Measurements from ENCODE around the gene PGLYRP4. TPM values are rescaled to one million over a fixed set of nuclear protein-coding genes. Genes with fewer than 3 reads are reported as not detected.

PGLYRP4 gene
- polyA plus RNA-seq, 1 donor, result 0.31 TPM

GRCh38 chr1:153346077-153346723, 2.4 kb downstream of the PGLYRP4 start:
- no peaks in the 10 kb centered on the region for H3K9me3 ChIP-seq (ENCODE audit: control insufficient read depth, low read depth, low read length)
- H3K27ac ChIP-seq (ENCODE audit: low read length), result no peak overlapping the region
- no peak overlapping the region for H3K4me3 ChIP-seq (ENCODE audit: low read length)
- no peaks in the 10 kb centered on the region for H3K36me3 ChIP-seq (ENCODE audit: control insufficient read depth, insufficient read depth, low read length)
- H3K4me1 ChIP-seq (ENCODE audit: control insufficient read depth, insufficient read depth, low read length), result peaks cover 36% of the 10 kb centered on the region
- no CpG with 5 or more reads among the region's 6 CpGs for WGBS (ENCODE audit: insufficient coverage, low lambda C conversion rate)
- DNase-seq, result no peak
- H3K27me3 ChIP-seq (ENCODE audit: control insufficient read depth, insufficient read depth, low read length), result peaks cover 5% of the 10 kb centered on the region

GRCh38 chr1:153345187-153346076, 3.2 kb downstream of the PGLYRP4 start:
- DNase-seq, result peak in 1 of 2 donors; percentile 40
- H3K36me3 ChIP-seq (ENCODE audit: control insufficient read depth, insufficient read depth, low read length), result no peaks in the 10 kb centered on the region
- 33% methylated on average over 1 of the region's 14 CpGs for WGBS (ENCODE audit: insufficient coverage, low lambda C conversion rate)
- peaks cover 36% of the 10 kb centered on the region for H3K4me1 ChIP-seq (ENCODE audit: control insufficient read depth, insufficient read depth, low read length)
- no peaks in the 10 kb centered on the region for H3K9me3 ChIP-seq (ENCODE audit: control insufficient read depth, low read depth, low read length)
- H3K27me3 ChIP-seq (ENCODE audit: control insufficient read depth, insufficient read depth, low read length), result peaks cover 2% of the 10 kb centered on the region
- H3K27ac ChIP-seq (ENCODE audit: low read length), result no peak overlapping the region
- no peak overlapping the region for H3K4me3 ChIP-seq (ENCODE audit: low read length)

GRCh38 chr1:153344718-153345025, 4.0 kb downstream of the PGLYRP4 start:
- Histone ChIP-seq H3K36me3 (ENCODE audit: control insufficient read depth, insufficient read depth, low read length) (no peaks in the 10 kb centered on the region), H3K4me3 (ENCODE audit: low read length) (no peak overlapping the region), H3K4me1 (ENCODE audit: control insufficient read depth, insufficient read depth, low read length) (peaks cover 36% of the 10 kb centered on the region), H3K27me3 (ENCODE audit: control insufficient read depth, insufficient read depth, low read length) (no peaks in the 10 kb centered on the region), H3K27ac (ENCODE audit: low read length) (no peak overlapping the region), H3K9me3 (ENCODE audit: control insufficient read depth, low read depth, low read length) (no peaks in the 10 kb centered on the region)
- WGBS (ENCODE audit: insufficient coverage, low lambda C conversion rate), result no CpG with 5 or more reads among the region's 3 CpGs
- peak; percentile 56 to 62 for DNase-seq

- H3K36me3 ChIP-seq (ENCODE audit: control insufficient read depth, insufficient read depth, low read length), result no peaks in the 10 kb centered on the region
- no peaks in the 10 kb centered on the region for H3K27me3 ChIP-seq (ENCODE audit: control insufficient read depth, insufficient read depth, low read length)
- WGBS (ENCODE audit: insufficient coverage, low lambda C conversion rate), result no CpG with 5 or more reads among the region's 9 CpGs
- DNase-seq, result no peak
- no peaks in the 10 kb centered on the region for H3K9me3 ChIP-seq (ENCODE audit: control insufficient read depth, low read depth, low read length)
- H3K4me3 ChIP-seq (ENCODE audit: low read length), result no peak overlapping the region
- H3K27ac ChIP-seq (ENCODE audit: low read length), result no peak overlapping the region
- H3K4me1 ChIP-seq (ENCODE audit: control insufficient read depth, insufficient read depth, low read length), result peaks cover 35% of the 10 kb centered on the region
Observed at GRCh38 chr1:153343811-153344717, 4.6 kb downstream of the PGLYRP4 start.

- no peaks in the 10 kb centered on the region for H3K36me3 ChIP-seq (ENCODE audit: control insufficient read depth, insufficient read depth, low read length)
- H3K4me1 ChIP-seq (ENCODE audit: control insufficient read depth, insufficient read depth, low read length), result peaks cover 28% of the 10 kb centered on the region
- H3K27me3 ChIP-seq (ENCODE audit: control insufficient read depth, insufficient read depth, low read length), result no peaks in the 10 kb centered on the region
- H3K4me3 ChIP-seq (ENCODE audit: low read length), result no peak overlapping the region
- no CpG with 5 or more reads among the region's 5 CpGs for WGBS (ENCODE audit: insufficient coverage, low lambda C conversion rate)
- no peak for DNase-seq
- no peaks in the 10 kb centered on the region for H3K9me3 ChIP-seq (ENCODE audit: control insufficient read depth, low read depth, low read length)
- H3K27ac ChIP-seq (ENCODE audit: low read length), result no peak overlapping the region
Observed at GRCh38 chr1:153343040-153343681, 5.5 kb downstream of the PGLYRP4 start.

- Histone ChIP-seq H3K36me3 (ENCODE audit: control insufficient read depth, insufficient read depth, low read length) (no peaks in the 10 kb centered on the region), H3K4me1 (ENCODE audit: control insufficient read depth, insufficient read depth, low read length) (peaks cover 23% of the 10 kb centered on the region), H3K4me3 (ENCODE audit: low read length) (no peak overlapping the region), H3K27me3 (ENCODE audit: control insufficient read depth, insufficient read depth, low read length) (no peaks in the 10 kb centered on the region), H3K9me3 (ENCODE audit: control insufficient read depth, low read depth, low read length) (no peaks in the 10 kb centered on the region), H3K27ac (ENCODE audit: low read length) (no peak overlapping the region)
- 85% methylated on average over 2 of the region's 3 CpGs for WGBS (ENCODE audit: insufficient coverage, low lambda C conversion rate)
- DNase-seq, result no peak
Observed at GRCh38 chr1:153342178-153342577, 6.5 kb downstream of the PGLYRP4 start.

- no peaks in the 10 kb centered on the region for H3K36me3 ChIP-seq (ENCODE audit: control insufficient read depth, insufficient read depth, low read length)
- no peaks in the 10 kb centered on the region for H3K9me3 ChIP-seq (ENCODE audit: control insufficient read depth, low read depth, low read length)
Observed at GRCh38 chr1:153341431-153341934, 7.2 kb downstream of the PGLYRP4 start.

GRCh38 chr1:153340356-153340755, 8.3 kb downstream of the PGLYRP4 start:
- no peaks in the 10 kb centered on the region for H3K9me3 ChIP-seq (ENCODE audit: control insufficient read depth, low read depth, low read length)
- DNase-seq, result no peak
- H3K4me3 ChIP-seq (ENCODE audit: low read length), result no peak overlapping the region
- no peaks in the 10 kb centered on the region for H3K36me3 ChIP-seq (ENCODE audit: control insufficient read depth, insufficient read depth, low read length)
- WGBS (ENCODE audit: insufficient coverage, low lambda C conversion rate), result 100% methylated on average over 1 of the region's 10 CpGs
- H3K27ac ChIP-seq (ENCODE audit: low read length), result no peak overlapping the region
- peaks cover 23% of the 10 kb centered on the region for H3K4me1 ChIP-seq (ENCODE audit: control insufficient read depth, insufficient read depth, low read length)
- H3K27me3 ChIP-seq (ENCODE audit: control insufficient read depth, insufficient read depth, low read length), result no peaks in the 10 kb centered on the region

More at GRCh38 chr1:153341431-153341934, 7.2 kb downstream of the PGLYRP4 start:
- WGBS (ENCODE audit: insufficient coverage, low lambda C conversion rate), result no CpG with 5 or more reads among the region's 4 CpGs
- peaks cover 23% of the 10 kb centered on the region for H3K4me1 ChIP-seq (ENCODE audit: control insufficient read depth, insufficient read depth, low read length)
- DNase-seq, result no peak
- no peaks in the 10 kb centered on the region for H3K27me3 ChIP-seq (ENCODE audit: control insufficient read depth, insufficient read depth, low read length)
- no peak overlapping the region for H3K27ac ChIP-seq (ENCODE audit: low read length)
- no peak overlapping the region for H3K4me3 ChIP-seq (ENCODE audit: low read length)

GRCh38 chr1:153339802-153340201, 8.8 kb downstream of the PGLYRP4 start:
- Histone ChIP-seq H3K36me3 (ENCODE audit: control insufficient read depth, insufficient read depth, low read length) (no peaks in the 10 kb centered on the region), H3K4me3 (ENCODE audit: low read length) (no peak overlapping the region), H3K4me1 (ENCODE audit: control insufficient read depth, insufficient read depth, low read length) (peaks cover 20% of the 10 kb centered on the region), H3K27ac (ENCODE audit: low read length) (no peak overlapping the region), H3K27me3 (ENCODE audit: control insufficient read depth, insufficient read depth, low read length) (no peaks in the 10 kb centered on the region), H3K9me3 (ENCODE audit: control insufficient read depth, low read depth, low read length) (no peaks in the 10 kb centered on the region)
- no CpG with 5 or more reads among the region's 6 CpGs for WGBS (ENCODE audit: insufficient coverage, low lambda C conversion rate)
- no peak for DNase-seq

Data from large intestine (tissue), 3 donors.